Measurements from ENCODE around the gene ZFP62. TPM values are rescaled to one million over a fixed set of nuclear protein-coding genes. Genes with fewer than 3 reads are reported as not detected.
"Not testable (repeated sequence)": the region's sequence is repeated elsewhere in the genome, so short reads cannot be mapped to it uniquely, and the experiment has no call there.

The ZFP62 gene
- total and polyA plus RNA-seq, 7 donors = 12.9 to 34.6 (median 22.2) TPM

- Histone ChIP-seq H3K9me3 (no peaks in the 10 kb centered on the region), H3K36me3 (peaks cover 0 to 30% (median 9%) of the 10 kb centered on the region in 4 donors), H3K27ac (peak overlapping the region; percentile 96 to 100 (median 97)), H3K27me3 (no peaks in the 10 kb centered on the region), H3K4me1 (peaks cover 0 to 34% (median 25%) of the 10 kb centered on the region in 4 donors), H3K4me3 (peak overlapping the region; percentile 83 to 93 (median 88))
- peak; percentile 94 for DNase-seq
- WGBS, 2 donors = 2 to 3% methylated on average over 80 of the region's 80 CpGs
- TF ChIP-seq POLR2A (IDR thresholded peaks at IDR 0.05) (peak; percentile 81 to 84), POLR2AphosphoS5 (IDR thresholded peaks at IDR 0.05) (peak; percentile 92 to 97 (median 94)), EP300 (IDR thresholded peaks at IDR 0.05) (peak in 2 of 4 donors; percentile 11 to 13)
- TF ChIP-seq, protein P1, sequence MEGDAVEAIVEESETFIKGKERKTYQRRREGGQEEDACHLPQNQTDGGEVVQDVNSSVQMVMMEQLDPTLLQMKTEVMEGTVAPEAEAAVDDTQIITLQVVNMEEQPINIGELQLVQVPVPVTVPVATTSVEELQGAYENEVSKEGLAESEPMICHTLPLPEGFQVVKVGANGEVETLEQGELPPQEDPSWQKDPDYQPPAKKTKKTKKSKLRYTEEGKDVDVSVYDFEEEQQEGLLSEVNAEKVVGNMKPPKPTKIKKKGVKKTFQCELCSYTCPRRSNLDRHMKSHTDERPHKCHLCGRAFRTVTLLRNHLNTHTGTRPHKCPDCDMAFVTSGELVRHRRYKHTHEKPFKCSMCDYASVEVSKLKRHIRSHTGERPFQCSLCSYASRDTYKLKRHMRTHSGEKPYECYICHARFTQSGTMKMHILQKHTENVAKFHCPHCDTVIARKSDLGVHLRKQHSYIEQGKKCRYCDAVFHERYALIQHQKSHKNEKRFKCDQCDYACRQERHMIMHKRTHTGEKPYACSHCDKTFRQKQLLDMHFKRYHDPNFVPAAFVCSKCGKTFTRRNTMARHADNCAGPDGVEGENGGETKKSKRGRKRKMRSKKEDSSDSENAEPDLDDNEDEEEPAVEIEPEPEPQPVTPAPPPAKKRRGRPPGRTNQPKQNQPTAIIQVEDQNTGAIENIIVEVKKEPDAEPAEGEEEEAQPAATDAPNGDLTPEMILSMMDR (IDR thresholded peaks at IDR 0.05) = peak in 2 of 4 experiments; percentile 13 to 19
- intact Hi-C loops (cut with DNase I) = loop anchor here (1.0 kb wide), 3 partner anchors 21 to 47 kb away; partner anchors contain the start of gene ZFP62
Observed at GRCh38 chr5:180831139-180832093, 29.7 kb downstream of the ZFP62 start.

DNA sequence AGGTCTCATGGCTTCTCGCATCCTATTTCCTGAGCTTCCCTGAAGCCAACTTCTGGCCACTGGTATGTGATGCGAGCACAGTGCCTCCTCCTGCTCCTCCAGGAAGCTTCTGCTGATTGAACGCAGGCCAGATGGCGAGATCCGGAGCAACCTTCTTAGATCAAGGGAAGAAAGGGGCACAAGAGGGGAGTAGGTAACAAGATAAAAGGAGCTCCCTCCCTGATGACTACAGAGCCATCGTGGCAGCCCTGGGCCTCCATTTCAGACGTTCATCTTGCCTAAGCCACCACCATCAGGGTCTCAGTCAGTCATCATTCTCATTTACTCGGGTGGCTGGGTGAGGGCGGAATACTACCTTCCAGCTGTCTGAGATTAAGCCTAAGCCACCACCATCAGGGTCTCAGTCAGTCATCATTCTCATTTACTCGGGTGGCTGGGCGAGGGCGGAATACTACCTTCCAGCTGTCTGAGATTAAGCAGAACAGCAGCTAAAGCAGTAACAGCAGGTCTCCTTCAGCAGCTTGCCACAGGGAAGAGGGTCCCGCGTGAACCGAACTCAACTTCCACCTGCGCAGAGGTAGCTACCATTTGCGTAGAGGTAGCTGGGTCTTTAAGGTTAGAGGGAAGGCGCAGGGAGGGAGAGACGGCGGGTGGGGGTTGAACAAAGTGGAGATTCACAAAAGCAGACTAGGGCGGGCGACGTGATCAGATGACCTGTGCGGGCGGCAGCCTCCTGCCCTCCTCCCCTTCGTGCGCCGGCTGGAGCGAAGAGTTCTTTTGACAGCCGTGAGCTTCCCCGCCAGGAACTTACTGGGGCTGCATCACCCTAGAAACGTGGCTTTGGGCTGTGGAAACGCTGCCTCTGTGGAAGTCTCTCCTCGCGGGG, 30.6 kb downstream of the ZFP62 start:
- no peaks in the 10 kb centered on the region for H3K27me3 ChIP-seq
- WGBS, 2 donors = 21% methylated on average over 35 of the region's 35 CpGs
- peak overlapping the region; percentile 96 to 100 (median 97) for H3K27ac ChIP-seq
- peak; percentile 10 to 14 for TF ChIP-seq POLR2A (IDR thresholded peaks at IDR 0.05)
- peak; percentile 28 to 73 (median 39) for TF ChIP-seq POLR2AphosphoS5 (IDR thresholded peaks at IDR 0.05)
- no peak for TF ChIP-seq EP300 (IDR thresholded peaks at IDR 0.05)
- peaks cover 0 to 34% (median 33%) of the 10 kb centered on the region in 4 donors for H3K4me1 ChIP-seq
- H3K9me3 ChIP-seq = no peaks in the 10 kb centered on the region
- peak; percentile 90 for DNase-seq
- peak overlapping the region; percentile 83 to 93 (median 88) for H3K4me3 ChIP-seq
- intact Hi-C loops (cut with DNase I) = loop anchor here (1.0 kb wide), 2 partner anchors 20 to 31 kb away; partner anchors contain the start of gene ZFP62
- H3K36me3 ChIP-seq = peaks cover 0 to 21% (median 9%) of the 10 kb centered on the region in 4 donors

GRCh38 chr5:180829726-180830125, 31.4 kb downstream of the ZFP62 start:
- intact Hi-C loops (cut with DNase I) = no loop called here
- no peak for DNase-seq
- no peaks in the 10 kb centered on the region for H3K27me3 ChIP-seq
- whole genome bisulfite sequencing, 2 donors = 96% methylated on average over 5 of the region's 5 CpGs
- H3K36me3 ChIP-seq = peaks cover 0 to 13% (median 4%) of the 10 kb centered on the region in 4 donors
- H3K4me3 ChIP-seq = peak overlapping the region in 2 of 4 donors; percentile 83 to 93
- TF ChIP-seq POLR2A (IDR thresholded peaks at IDR 0.05) (no peak), EP300 (IDR thresholded peaks at IDR 0.05) (no peak), POLR2AphosphoS5 (IDR thresholded peaks at IDR 0.05) (no peak)
- TF ChIP-seq, protein P1 (IDR thresholded peaks at IDR 0.05) = no peak
- peaks cover 0 to 37% (median 34%) of the 10 kb centered on the region in 4 donors for H3K4me1 ChIP-seq
- peak overlapping the region; percentile 96 to 100 (median 97) for H3K27ac ChIP-seq
- H3K9me3 ChIP-seq = no peaks in the 10 kb centered on the region

- intact Hi-C loops (cut with DNase I); DNase-seq; H3K27me3 ChIP-seq; H3K9me3 ChIP-seq; H3K36me3 ChIP-seq: not testable (repeated sequence)
- 84 to 85% methylated on average over 13 of the region's 13 CpGs for WGBS, 2 donors
- Histone ChIP-seq H3K27ac (peak overlapping the region; percentile 96 to 100 (median 97)), H3K4me1 (peaks cover 0 to 37% (median 35%) of the 10 kb centered on the region in 4 donors), H3K4me3 (peak overlapping the region in 1 of 4 donors; percentile 83)
- TF ChIP-seq EP300 (IDR thresholded peaks at IDR 0.05) (peak in 1 of 4 donors; percentile 19), POLR2AphosphoS5 (IDR thresholded peaks at IDR 0.05) (peak in 1 of 4 donors; percentile 23)
Observed at GRCh38 chr5:180828756-180829531, 32.1 kb downstream of the ZFP62 start.

DNA sequence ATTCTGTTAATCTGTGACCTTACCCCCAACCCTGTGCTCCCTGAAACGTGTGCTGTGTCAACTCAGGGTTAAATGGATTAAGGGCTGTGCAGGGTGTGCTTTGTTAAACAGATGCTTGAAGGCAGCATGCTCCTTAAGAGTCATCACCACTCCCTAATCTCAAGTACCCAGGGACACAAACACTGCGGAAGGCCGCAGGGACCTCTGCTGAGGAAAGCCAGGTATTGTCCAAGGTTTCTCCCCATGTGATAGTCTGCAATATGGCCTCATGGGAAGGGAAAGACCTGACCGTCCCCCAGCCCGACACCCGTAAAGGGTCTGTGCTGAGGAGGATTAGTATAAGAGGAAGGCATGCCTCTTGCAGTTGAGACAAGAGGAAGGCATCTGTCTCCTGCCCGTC, 33.7 kb downstream of the ZFP62 start:
- peaks cover 0 to 35% (median 25%) of the 10 kb centered on the region in 4 donors for H3K4me1 ChIP-seq
- intact Hi-C loops (cut with DNase I); H3K9me3 ChIP-seq: not testable (repeated sequence)

More for the DNA sequence above, 33.7 kb downstream of the ZFP62 start:
- not testable (repeated sequence) for H3K27ac ChIP-seq, H3K36me3 ChIP-seq, DNase-seq, H3K27me3 ChIP-seq, H3K4me3 ChIP-seq
- WGBS, 2 donors = 80 to 87% methylated on average over 7 of the region's 7 CpGs

All from sigmoid colon (tissue), 7 donors.